Neural cell (in vitro differentiated cells): ENCODE results near the gene FGF11. TPM values are rescaled to one million over a fixed set of nuclear protein-coding genes. Genes with fewer than 3 reads are reported as not detected.

ENCODE experiments used
- H2AFZ ChIP-seq: fragments of 200-600, 300-800 bp; sonication (generic), shearing (Covaris generic); 2 replicates; pipeline ENCODE4 v1.6.0; 2014; ENCODE audit warnings: low read depth, mild to moderate bottlenecking, antibody characterized with exemption, low read length, moderate library complexity
- H3F3A ChIP-seq: fragments of 200-600 bp; shearing (Covaris generic); 2 replicates; pipeline ENCODE4 v1.6.1; 2016; ENCODE audit warnings: mild to moderate bottlenecking, moderate library complexity, mixed read lengths, antibody characterized with exemption, low read length; ENCODE audit not compliant: insufficient read depth, poor library complexity, severe bottlenecking
- H3K27ac ChIP-seq: fragments of 200-600, 300-800 bp; sonication (generic), shearing (Covaris generic); 2 replicates; pipeline ENCODE4 v1.5.1; 2014; ENCODE audit warnings: mild to moderate bottlenecking, low read length, moderate library complexity
- H3K27me3 ChIP-seq: fragments of 300-800, 200-600 bp; sonication (generic), shearing (Covaris generic); 2 replicates; pipeline ENCODE4 v1.6.0; 2014; ENCODE audit warnings: mild to moderate bottlenecking, low read depth, low read length, moderate library complexity; ENCODE audit not compliant: insufficient read depth
- H3K36me3 ChIP-seq: fragments of 300-800, 200-600 bp; sonication (generic), shearing (Covaris generic); 2 replicates; pipeline ENCODE4 v1.5.1; 2014; ENCODE audit warnings: mild to moderate bottlenecking, antibody characterized with exemption, low read length, moderate library complexity; ENCODE audit not compliant: insufficient read depth
- H3K4me2 ChIP-seq: fragments of 300-800, 200-600 bp; sonication (generic), shearing (Covaris generic); 2 replicates; pipeline ENCODE4 v1.6.0; 2014; ENCODE audit warnings: mild to moderate bottlenecking, low read length
- H3K4me3 ChIP-seq: fragments of 300-800, 200-600 bp; sonication (generic), shearing (Covaris generic); 2 replicates; pipeline ENCODE4 v1.5.1; 2014; ENCODE audit warnings: mild to moderate bottlenecking, low read length, moderate library complexity
- H3K79me2 ChIP-seq: fragments of 200-600 bp; shearing (Covaris generic); replicated peaks from 2 replicates; pipeline ENCODE4 v1.6.0; 2014; ENCODE audit warnings: mild to moderate bottlenecking, low read length, moderate library complexity; ENCODE audit not compliant: insufficient read depth
- H3K9ac ChIP-seq: fragments of 300-800, 200-600 bp; sonication (generic), shearing (Covaris generic); 2 replicates; pipeline ENCODE4 v1.6.1; 2016; ENCODE audit warnings: mild to moderate bottlenecking, low read length, mixed read lengths
- H3K9me2 ChIP-seq: fragments of 200-600 bp; shearing (Covaris generic); 2 replicates; pipeline ENCODE4 v1.6.1; 2016; ENCODE audit warnings: mild to moderate bottlenecking, low read length, mixed read lengths; ENCODE audit not compliant: insufficient read depth
- H3K9me3 ChIP-seq: fragments of 200-600, 300-800 bp; sonication (generic), shearing (Covaris generic); 2 replicates; pipeline ENCODE4 v1.6.1; 2016; ENCODE audit warnings: mild to moderate bottlenecking, mixed run types, low read length, moderate library complexity, mixed read lengths
- H4K20me1 ChIP-seq: fragments of 200-600 bp; shearing (Covaris generic); 2 replicates; pipeline ENCODE4 v1.6.1; 2016; ENCODE audit warnings: mild to moderate bottlenecking, mixed run types; ENCODE audit not compliant: insufficient read depth
- EP300 ChIP-seq: fragments of 450-650 bp; conservative IDR thresholded peaks from 2 replicates; pipeline ENCODE4 v1.6.1; 2014; ENCODE audit warnings: antibody characterized with exemption, mild to moderate bottlenecking, moderate library complexity; ENCODE audit not compliant: poor library complexity, severe bottlenecking
- EZH2 ChIP-seq: fragments of 200-600, 300-800 bp; shearing (Covaris generic), sonication (generic); IDR thresholded peaks from 2 replicates; pipeline ENCODE4 v1.6.1; 2014; ENCODE audit warnings: antibody characterized with exemption, low read length, borderline replicate concordance, mild to moderate bottlenecking; ENCODE audit not compliant: insufficient read depth, poor library complexity, severe bottlenecking
- MXI1 ChIP-seq: fragments of 450-650 bp; conservative IDR thresholded peaks from 2 replicates; pipeline ENCODE4 v1.6.1; 2014; ENCODE audit warnings: antibody characterized with exemption, mild to moderate bottlenecking; ENCODE audit not compliant: poor library complexity, severe bottlenecking
- POLR2AphosphoS5 ChIP-seq: IDR thresholded peaks from 2 replicates; pipeline ENCODE4 v1.6.1; 2012
- RAD21 ChIP-seq: fragments of 450-650 bp; conservative IDR thresholded peaks from 2 replicates; pipeline ENCODE4 v1.6.1; 2014; ENCODE audit warnings: antibody characterized with exemption, mild to moderate bottlenecking, moderate library complexity
- SMC3 ChIP-seq: fragments of 450-650 bp; conservative IDR thresholded peaks from 2 replicates; pipeline ENCODE4 v1.6.1; 2014; ENCODE audit warnings: antibody characterized with exemption, mild to moderate bottlenecking, moderate library complexity; ENCODE audit not compliant: poor library complexity
- TAF1 ChIP-seq: IDR thresholded peaks from 2 replicates; pipeline ENCODE4 v1.6.1; 2012; ENCODE audit warnings: low read depth
- polyA plus RNA-seq: library from polyadenylated mRNA; depleted of rRNA; stranded (reverse); fragments of >200 nt; gene quantifications from 2 replicates; pipeline ENCODE4 v1.2.3, GENCODE V29; 2014
- TF ChIP-seq, protein P1 (sequence below): fragments of 450-650 bp; IDR thresholded peaks from 2 replicates; pipeline ENCODE4 v1.5.1; 2014; ENCODE audit warnings: antibody characterized with exemption, mild to moderate bottlenecking, moderate library complexity; ENCODE audit not compliant: poor library complexity, severe bottlenecking
- TF ChIP-seq, protein P2 (sequence below): IDR thresholded peaks from 2 replicates; pipeline ENCODE4 v1.6.1; 2012; ENCODE audit warnings: borderline replicate concordance

FGF11 gene
- polyA plus RNA-seq, 1 donor from 2014 or later, result 16.4 TPM

- H3K4me2 ChIP-seq, result no peak overlapping the region
- no peaks in the 10 kb centered on the region for H3K36me3 ChIP-seq
- no peaks in the 10 kb centered on the region for H3K9me2 ChIP-seq
Observed at GRCh38 chr17:7415784-7416183, 23.5 kb upstream of the FGF11 start.

DNA sequence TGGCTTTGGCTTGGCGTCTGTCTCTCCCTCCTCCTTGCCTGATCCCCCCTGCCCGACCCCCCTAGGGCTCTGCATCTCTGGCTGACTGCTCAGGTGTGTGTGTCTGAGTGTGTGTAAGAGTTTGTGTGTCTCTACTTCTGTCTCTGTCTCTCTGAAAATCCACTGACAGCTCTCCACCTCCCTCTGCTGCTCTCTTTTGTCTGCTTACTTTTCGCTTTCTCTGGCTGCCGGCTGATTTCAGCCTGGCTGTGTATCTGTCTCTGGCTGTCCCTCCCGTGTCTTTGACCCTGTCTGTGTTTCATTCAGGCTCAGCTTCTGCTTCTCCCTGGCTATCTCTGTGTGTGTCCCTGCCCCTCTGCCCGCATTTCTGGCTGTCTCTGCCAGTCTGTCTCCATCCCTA is 23.0 kb upstream of the FGF11 start:
- no peaks in the 10 kb centered on the region for H3K27me3 ChIP-seq
- no peak overlapping the region for H3K4me3 ChIP-seq
- H3K36me3 ChIP-seq, result no peaks in the 10 kb centered on the region
- H3K9me3 ChIP-seq, result no peaks in the 10 kb centered on the region
- no peak overlapping the region for H3K27ac ChIP-seq
- peaks cover 4% of the 10 kb centered on the region for H4K20me1 ChIP-seq
- TF ChIP-seq, protein P1, sequence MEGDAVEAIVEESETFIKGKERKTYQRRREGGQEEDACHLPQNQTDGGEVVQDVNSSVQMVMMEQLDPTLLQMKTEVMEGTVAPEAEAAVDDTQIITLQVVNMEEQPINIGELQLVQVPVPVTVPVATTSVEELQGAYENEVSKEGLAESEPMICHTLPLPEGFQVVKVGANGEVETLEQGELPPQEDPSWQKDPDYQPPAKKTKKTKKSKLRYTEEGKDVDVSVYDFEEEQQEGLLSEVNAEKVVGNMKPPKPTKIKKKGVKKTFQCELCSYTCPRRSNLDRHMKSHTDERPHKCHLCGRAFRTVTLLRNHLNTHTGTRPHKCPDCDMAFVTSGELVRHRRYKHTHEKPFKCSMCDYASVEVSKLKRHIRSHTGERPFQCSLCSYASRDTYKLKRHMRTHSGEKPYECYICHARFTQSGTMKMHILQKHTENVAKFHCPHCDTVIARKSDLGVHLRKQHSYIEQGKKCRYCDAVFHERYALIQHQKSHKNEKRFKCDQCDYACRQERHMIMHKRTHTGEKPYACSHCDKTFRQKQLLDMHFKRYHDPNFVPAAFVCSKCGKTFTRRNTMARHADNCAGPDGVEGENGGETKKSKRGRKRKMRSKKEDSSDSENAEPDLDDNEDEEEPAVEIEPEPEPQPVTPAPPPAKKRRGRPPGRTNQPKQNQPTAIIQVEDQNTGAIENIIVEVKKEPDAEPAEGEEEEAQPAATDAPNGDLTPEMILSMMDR, result no peak
- TF ChIP-seq EZH2 (no peak), MXI1 (no peak), TAF1 (no peak), POLR2AphosphoS5 (no peak), RAD21 (no peak), EP300 (no peak), SMC3 (no peak)
- TF ChIP-seq, protein P2, sequence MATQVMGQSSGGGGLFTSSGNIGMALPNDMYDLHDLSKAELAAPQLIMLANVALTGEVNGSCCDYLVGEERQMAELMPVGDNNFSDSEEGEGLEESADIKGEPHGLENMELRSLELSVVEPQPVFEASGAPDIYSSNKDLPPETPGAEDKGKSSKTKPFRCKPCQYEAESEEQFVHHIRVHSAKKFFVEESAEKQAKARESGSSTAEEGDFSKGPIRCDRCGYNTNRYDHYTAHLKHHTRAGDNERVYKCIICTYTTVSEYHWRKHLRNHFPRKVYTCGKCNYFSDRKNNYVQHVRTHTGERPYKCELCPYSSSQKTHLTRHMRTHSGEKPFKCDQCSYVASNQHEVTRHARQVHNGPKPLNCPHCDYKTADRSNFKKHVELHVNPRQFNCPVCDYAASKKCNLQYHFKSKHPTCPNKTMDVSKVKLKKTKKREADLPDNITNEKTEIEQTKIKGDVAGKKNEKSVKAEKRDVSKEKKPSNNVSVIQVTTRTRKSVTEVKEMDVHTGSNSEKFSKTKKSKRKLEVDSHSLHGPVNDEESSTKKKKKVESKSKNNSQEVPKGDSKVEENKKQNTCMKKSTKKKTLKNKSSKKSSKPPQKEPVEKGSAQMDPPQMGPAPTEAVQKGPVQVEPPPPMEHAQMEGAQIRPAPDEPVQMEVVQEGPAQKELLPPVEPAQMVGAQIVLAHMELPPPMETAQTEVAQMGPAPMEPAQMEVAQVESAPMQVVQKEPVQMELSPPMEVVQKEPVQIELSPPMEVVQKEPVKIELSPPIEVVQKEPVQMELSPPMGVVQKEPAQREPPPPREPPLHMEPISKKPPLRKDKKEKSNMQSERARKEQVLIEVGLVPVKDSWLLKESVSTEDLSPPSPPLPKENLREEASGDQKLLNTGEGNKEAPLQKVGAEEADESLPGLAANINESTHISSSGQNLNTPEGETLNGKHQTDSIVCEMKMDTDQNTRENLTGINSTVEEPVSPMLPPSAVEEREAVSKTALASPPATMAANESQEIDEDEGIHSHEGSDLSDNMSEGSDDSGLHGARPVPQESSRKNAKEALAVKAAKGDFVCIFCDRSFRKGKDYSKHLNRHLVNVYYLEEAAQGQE, result no peak
- H3K9ac ChIP-seq, result no peak overlapping the region
- no peaks in the 10 kb centered on the region for H3F3A ChIP-seq
- no peak overlapping the region for H2AFZ ChIP-seq
- no peaks in the 10 kb centered on the region for H3K79me2 ChIP-seq
- no peaks in the 10 kb centered on the region for H3K9me2 ChIP-seq
- no peak overlapping the region for H3K4me2 ChIP-seq

More at GRCh38 chr17:7415784-7416183, 23.5 kb upstream of the FGF11 start:
- H3K27me3 ChIP-seq, result no peaks in the 10 kb centered on the region
- H2AFZ ChIP-seq, result no peak overlapping the region
- H3K9me3 ChIP-seq, result no peaks in the 10 kb centered on the region
- no peaks in the 10 kb centered on the region for H3F3A ChIP-seq
- TF ChIP-seq, protein P2, result no peak
- TF ChIP-seq, protein P1, result no peak
- TF ChIP-seq MXI1 (no peak), POLR2AphosphoS5 (no peak), TAF1 (no peak), RAD21 (no peak), EZH2 (no peak), EP300 (no peak), SMC3 (no peak)
- H3K27ac ChIP-seq, result no peak overlapping the region
- peaks cover 4% of the 10 kb centered on the region for H4K20me1 ChIP-seq
- H3K4me3 ChIP-seq, result no peak overlapping the region
- H3K79me2 ChIP-seq, result no peaks in the 10 kb centered on the region
- no peak overlapping the region for H3K9ac ChIP-seq
